Nephron progenitor cell (in vitro differentiated cells): ENCODE measurements around the gene HOXB9.

Experiments
- DNase-seq: peaks from one replicate; pipeline ENCODE4 v3.0.0; 2021
- H3K27ac Mint-ChIP-seq: 2 replicates; pipeline ENCODE4 v1.8.0; 2021; ENCODE audit warnings: mild to moderate bottlenecking, moderate library complexity, mixed read lengths
- H3K27me3 Mint-ChIP-seq: 2 replicates; pipeline ENCODE4 v1.8.0; 2021; ENCODE audit warnings: mild to moderate bottlenecking, low read depth, mixed read lengths; ENCODE audit not compliant: poor library complexity
- H3K36me3 Mint-ChIP-seq: 2 replicates; pipeline ENCODE4 v1.8.0; 2021; ENCODE audit warnings: low read depth, mixed read lengths
- H3K4me1 Mint-ChIP-seq: 2 replicates; pipeline ENCODE4 v1.8.0; 2021; ENCODE audit warnings: mixed read lengths
- H3K4me3 Mint-ChIP-seq: 2 replicates; pipeline ENCODE4 v1.8.0; 2021; ENCODE audit warnings: mild to moderate bottlenecking, moderate library complexity, mixed read lengths
- H3K9me3 Mint-ChIP-seq: 2 replicates; pipeline ENCODE4 v1.8.0; 2021; ENCODE audit warnings: mild to moderate bottlenecking, moderate library complexity, mixed read lengths
- TF ChIP-seq, protein P1 (sequence below): fragments of 200-600 bp; sonication (generic); IDR thresholded peaks from 2 replicates; pipeline ENCODE4 v1.5.0; 2021; ENCODE audit warnings: antibody characterized with exemption

HOXB9 gene

DNA sequence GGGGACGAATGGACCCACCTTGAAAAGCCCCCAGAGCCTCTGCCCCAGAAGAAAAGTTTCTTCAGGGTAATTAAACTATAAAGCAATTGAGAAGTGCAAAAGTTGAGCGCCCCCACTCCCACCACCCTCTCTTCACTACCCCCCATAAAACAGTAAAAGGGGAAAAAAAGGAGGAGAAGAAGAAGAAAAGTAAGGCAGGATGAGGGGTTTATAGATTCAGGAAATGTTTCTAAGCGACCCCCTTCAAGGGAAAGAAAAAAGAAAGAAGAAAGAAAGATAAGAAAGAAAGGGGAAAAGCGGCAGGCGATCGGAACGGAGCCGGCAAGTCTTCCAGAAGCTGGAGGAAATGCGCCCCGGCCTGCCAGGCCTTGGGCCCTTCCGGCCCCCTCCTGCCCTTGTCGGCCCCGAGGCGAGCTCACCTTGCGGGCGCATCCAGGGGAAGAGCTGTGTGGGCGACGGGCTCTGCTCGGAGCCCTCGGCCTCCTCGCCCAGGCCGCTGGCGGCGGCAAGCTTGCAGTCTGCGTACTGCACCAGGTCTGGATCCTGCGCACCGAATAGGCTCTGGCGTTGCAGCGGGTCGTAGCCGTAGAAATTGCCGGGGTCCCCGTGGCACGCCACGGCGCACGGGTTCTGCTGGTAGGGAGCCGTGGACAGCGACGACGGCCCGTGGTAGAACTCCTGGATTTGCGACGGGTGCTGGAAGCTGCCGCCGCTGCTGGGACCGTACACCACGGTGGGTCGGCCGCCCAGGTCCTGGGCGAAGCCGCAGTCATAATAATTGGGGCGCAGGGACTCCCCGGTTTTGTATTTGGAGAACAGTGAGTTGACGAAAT lies 12.1 kb downstream of the HOXB9 start:
- H3K4me1 Mint-ChIP-seq, result peaks cover 49% of the 10 kb centered on the region
- peaks cover 9% of the 10 kb centered on the region for H3K27me3 Mint-ChIP-seq
- no peaks in the 10 kb centered on the region for H3K9me3 Mint-ChIP-seq
- TF ChIP-seq, protein P1, sequence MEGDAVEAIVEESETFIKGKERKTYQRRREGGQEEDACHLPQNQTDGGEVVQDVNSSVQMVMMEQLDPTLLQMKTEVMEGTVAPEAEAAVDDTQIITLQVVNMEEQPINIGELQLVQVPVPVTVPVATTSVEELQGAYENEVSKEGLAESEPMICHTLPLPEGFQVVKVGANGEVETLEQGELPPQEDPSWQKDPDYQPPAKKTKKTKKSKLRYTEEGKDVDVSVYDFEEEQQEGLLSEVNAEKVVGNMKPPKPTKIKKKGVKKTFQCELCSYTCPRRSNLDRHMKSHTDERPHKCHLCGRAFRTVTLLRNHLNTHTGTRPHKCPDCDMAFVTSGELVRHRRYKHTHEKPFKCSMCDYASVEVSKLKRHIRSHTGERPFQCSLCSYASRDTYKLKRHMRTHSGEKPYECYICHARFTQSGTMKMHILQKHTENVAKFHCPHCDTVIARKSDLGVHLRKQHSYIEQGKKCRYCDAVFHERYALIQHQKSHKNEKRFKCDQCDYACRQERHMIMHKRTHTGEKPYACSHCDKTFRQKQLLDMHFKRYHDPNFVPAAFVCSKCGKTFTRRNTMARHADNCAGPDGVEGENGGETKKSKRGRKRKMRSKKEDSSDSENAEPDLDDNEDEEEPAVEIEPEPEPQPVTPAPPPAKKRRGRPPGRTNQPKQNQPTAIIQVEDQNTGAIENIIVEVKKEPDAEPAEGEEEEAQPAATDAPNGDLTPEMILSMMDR, result no peak
- H3K36me3 Mint-ChIP-seq, result peaks cover 26% of the 10 kb centered on the region
- H3K4me3 Mint-ChIP-seq, result peak overlapping the region; percentile 99
- DNase-seq, result peak; percentile 61
- peak overlapping the region; percentile 100 for H3K27ac Mint-ChIP-seq

DNA sequence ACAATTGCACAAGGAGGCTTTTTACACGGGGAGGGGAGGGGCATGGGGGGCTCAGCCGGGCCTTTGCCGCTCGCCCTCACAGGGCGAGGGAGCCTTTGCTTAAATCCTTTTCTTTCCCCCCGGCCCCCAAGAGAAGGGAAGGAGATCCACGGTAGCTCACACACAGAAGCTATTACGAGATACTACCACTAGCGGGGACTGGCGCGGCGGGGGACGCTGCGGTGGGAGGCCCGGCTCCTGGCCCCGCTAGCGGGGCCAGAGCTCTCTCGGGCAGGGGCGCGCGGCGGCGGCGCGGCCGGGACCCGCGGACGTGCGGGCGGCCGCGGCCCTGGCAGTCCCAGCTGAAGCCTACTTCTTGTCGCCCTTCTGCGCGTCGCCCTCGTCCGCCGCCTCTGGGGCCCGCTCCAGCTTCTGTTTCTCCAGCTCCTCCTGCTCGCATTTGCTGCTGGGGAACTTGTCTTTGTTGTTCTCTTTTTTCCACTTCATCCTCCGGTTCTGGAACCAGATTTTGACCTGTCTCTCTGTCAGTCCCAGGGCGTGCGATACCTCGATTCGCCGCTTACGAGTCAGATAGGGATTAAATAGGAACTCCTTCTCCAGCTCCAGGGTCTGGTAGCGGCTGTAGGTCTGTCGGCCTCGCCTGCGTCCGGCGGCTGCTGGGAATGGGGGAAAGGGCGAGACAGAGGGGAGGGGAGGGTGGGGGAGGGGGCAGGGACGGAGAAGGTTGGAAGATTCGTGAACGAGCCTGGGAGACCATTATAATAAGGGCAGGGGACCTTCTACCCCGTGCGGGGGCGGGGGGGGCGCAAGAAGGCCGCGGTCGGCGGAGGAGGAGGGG lies 13.1 kb downstream of the HOXB9 start:
- DNase-seq, result peak; percentile 56
- Mint-ChIP-seq H3K4me3 (peak overlapping the region; percentile 99), H3K4me1 (peaks cover 48% of the 10 kb centered on the region), H3K27ac (peak overlapping the region; percentile 100), H3K9me3 (no peaks in the 10 kb centered on the region), H3K27me3 (peaks cover 9% of the 10 kb centered on the region), H3K36me3 (peaks cover 26% of the 10 kb centered on the region)
- TF ChIP-seq, protein P1, result no peak

DNA sequence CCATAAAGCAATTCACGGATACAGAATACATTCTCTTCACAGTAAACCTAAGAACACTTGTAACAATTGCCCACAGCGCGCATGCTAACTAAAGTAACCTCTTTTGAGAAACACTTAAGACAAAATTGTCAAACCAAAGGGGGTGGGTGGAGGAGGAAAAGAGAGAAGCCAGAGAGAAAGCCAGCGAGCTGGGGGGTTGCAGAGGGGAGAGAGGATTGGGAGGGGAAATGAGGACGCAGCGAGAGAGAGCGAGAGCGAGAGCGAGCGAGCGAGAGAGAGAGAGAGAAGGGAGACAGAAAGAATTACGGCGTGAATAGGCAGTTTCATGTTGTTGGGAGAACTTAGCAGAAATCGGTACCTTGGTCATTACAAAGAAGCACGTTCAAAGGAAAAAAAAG lies 13.7 kb downstream of the HOXB9 start:
- peaks cover 50% of the 10 kb centered on the region for H3K4me1 Mint-ChIP-seq
- no peaks in the 10 kb centered on the region for H3K9me3 Mint-ChIP-seq
- H3K36me3 Mint-ChIP-seq, result peaks cover 30% of the 10 kb centered on the region
- H3K4me3 Mint-ChIP-seq, result peak overlapping the region; percentile 99
- TF ChIP-seq, protein P1, result no peak
- H3K27me3 Mint-ChIP-seq, result peaks cover 9% of the 10 kb centered on the region
- peak overlapping the region; percentile 100 for H3K27ac Mint-ChIP-seq
- DNase-seq, result no peak

DNA sequence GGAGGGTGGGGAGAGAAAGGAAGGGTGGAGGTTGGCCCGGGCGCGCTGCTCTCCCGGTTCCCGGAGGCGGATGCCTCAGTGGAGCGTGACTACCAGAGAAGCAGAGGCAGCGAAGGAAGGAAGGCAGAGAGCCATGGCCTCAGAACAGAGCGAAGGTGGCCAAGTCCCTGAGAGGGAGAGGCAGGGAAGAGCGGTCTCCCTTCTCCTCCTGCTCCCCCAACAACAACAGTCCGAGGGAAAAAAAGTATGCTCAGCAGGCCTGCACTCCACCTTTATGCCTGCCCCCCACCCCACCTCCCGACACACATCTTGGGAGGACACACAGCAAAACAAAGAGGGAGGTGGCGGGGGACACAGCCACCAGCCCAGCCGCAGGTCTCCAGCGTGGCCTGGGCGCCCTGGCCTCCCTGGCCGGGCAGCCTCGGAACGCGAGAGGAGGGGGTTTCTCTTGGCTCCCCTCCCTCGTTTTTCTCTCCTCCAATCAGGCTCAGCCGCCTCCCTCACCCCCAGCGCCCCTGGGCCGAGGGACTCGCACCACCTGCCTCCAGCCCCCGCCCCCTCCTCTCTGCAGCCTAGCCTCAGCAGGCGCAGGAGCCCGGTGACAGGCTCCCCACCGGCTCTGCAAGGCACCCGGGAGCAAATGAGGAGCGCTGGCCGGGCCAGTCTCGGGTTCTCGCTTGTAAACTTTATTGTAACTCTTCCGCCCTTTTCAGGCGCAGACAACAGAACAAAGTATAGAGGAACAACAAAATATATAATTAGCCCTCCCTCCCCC lies 14.3 kb downstream of the HOXB9 start:
- peaks cover 50% of the 10 kb centered on the region for H3K4me1 Mint-ChIP-seq
- no peaks in the 10 kb centered on the region for H3K9me3 Mint-ChIP-seq
- H3K4me3 Mint-ChIP-seq, result peak overlapping the region; percentile 99
- H3K27me3 Mint-ChIP-seq, result peaks cover 6% of the 10 kb centered on the region
- peak; percentile 82 for DNase-seq
- TF ChIP-seq, protein P1, result no peak
- peak overlapping the region; percentile 100 for H3K27ac Mint-ChIP-seq
- H3K36me3 Mint-ChIP-seq, result peaks cover 32% of the 10 kb centered on the region

DNA sequence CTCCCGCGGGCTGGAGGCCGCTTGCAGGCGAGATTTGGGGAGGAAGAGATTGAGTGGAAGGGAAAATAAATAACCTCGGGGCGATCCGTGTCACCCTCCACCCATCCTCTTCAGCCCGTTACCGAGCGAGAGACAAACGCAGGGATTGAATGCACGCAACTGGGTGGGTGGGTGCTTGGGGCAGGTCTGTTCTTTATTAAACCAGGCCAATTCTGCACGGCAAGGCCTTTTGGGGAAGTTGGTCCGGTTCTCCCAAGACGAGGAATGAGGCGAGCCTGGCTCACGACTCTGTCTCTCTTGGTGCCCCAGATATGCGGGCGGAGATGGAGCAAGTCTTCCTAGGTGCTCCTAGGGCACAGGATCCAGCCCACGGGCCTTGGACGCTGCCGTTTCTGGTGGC lies 14.9 kb downstream of the HOXB9 start:
- H3K27ac Mint-ChIP-seq, result peak overlapping the region; percentile 100

More for the DNA sequence above, 14.9 kb downstream of the HOXB9 start:
- peaks cover 6% of the 10 kb centered on the region for H3K27me3 Mint-ChIP-seq
- no peaks in the 10 kb centered on the region for H3K9me3 Mint-ChIP-seq
- peaks cover 36% of the 10 kb centered on the region for H3K36me3 Mint-ChIP-seq
- peak overlapping the region; percentile 99 for H3K4me3 Mint-ChIP-seq
- H3K4me1 Mint-ChIP-seq, result peaks cover 50% of the 10 kb centered on the region
- TF ChIP-seq, protein P1, result no peak
- no peak for DNase-seq
